RPMI8226 (cell line): ENCODE measurements around the gene NOX5.

Experiments
- DNase-seq: peaks from one replicate; pipeline ENCODE4 v3.0.0-alpha.2; 2015

Gene NOX5

GRCh38 chr15:68990992-68991500 is 23.4 kb upstream of the NOX5 start:
- no peak for DNase-seq

DNA sequence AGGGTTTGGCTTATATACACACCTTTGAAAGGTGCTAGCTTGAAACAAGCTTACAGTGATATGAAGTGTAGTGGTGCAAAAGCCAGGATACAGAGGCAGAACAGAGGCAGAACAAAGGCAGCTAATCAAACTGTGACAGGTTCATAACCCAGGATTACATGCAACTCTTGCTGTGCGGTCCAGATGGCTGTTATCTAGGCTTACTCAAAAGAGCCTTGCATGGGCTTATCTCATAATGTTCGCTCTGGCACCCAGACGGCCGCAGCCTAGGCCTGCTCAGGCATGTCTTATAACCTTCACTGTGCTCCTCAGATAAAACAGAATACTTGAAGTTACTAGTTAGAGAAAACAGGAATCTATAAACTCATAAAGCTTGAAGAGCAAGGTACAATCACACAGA is 22.8 kb upstream of the NOX5 start:
- no peak for DNase-seq

DNA sequence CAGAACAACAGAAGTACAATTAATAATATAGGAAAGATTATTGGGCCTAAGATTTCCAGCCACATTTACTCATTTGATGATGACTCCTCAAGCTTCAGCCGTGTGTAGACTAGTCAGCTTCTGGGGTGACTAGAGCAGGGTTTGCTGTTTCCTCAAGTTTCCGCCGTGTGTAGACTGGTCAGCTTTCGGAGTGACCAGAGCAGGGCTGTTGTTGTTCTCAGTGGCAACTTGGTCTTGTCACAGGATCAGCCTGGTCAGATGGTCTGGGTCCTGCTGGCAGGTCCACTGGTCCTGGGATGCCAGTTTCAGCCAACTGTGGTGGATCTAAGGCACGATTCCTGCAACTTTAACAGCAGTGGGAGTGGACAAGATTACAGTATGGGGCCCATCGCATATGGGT is 21.8 kb upstream of the NOX5 start:
- no peak for DNase-seq

GRCh38 chr15:68993276-68993675 is 21.2 kb upstream of the NOX5 start:
- DNase-seq: no peak

DNA sequence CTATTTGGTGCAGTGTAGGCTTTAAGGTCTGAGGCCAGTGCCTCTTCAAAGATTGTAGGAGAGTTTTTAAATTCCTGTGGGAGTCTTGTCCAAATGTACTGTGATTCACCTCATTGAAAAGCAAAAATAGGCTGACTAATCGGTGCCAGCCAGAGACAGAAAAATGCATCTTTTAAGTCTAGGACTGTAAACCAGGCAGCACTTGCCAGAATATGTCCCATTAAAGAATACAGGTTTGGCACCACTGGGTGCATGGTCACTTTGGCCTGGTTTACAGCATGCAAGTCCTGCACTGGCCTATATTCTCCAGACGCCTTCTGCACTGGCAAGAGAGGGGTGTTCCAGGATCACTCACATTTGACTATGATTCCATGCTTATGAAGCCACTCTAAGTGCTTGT is 20.3 kb upstream of the NOX5 start:
- DNase-seq: no peak

DNA sequence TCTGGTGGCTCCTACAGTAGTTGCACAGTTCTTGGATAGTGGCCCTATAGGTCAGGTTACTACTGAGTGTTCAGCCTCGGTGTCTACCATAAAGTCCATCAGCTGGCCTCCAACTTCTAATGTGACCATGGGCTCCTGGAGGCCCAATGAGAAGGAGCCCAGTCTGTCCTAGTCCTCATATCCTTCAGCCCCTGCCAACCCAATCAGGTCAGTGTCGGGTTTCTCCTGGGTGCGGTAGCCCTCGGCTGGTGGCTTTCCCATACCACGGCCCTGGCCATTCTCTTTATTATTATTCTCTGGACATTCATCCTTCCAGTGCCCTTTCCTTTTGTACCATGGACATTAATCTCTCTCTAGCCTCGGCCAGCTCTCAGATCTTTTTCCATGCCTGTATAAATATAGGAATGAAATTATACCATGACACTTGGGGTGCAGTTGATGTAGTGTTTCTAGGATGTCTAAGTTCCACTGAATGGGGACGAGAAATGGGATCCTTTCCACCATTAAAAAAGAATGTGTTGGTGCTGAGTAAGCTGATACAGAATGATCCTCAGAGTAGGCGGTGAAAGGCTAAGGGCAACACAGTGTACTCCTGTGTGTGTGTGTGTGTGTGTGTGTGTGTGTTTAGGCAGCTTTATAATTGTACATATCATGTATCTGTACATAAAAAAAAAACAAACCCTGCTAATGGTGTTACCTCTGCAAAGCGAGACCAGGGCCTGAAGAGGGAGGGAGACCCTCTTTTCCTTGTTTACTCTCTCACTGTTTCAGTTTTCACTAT is 19.3 kb upstream of the NOX5 start:
- no peak for DNase-seq

DNA sequence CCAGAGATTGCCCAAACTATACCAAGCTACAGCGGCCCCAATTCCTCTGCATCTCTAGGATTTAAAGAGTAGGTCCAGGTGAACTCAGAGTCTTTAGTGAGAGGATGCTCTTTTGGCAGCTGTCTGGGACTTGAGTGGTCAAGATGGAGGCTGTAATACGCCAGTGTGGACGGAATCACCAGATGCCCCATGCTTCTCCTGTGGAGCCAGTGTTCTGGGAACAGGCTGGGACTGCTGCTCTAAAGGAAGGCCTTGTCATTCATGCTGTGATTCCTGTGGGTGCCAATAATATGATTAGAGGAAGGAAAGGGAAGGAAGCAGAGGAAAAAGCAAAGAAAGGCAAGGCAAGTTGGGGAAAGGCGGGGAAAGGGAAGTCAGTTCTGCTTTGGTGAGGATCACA is 17.4 kb upstream of the NOX5 start:
- no peak for DNase-seq

- DNase-seq: no peak
Observed at GRCh38 chr15:68997930-68998777, 16.3 kb upstream of the NOX5 start.

DNA sequence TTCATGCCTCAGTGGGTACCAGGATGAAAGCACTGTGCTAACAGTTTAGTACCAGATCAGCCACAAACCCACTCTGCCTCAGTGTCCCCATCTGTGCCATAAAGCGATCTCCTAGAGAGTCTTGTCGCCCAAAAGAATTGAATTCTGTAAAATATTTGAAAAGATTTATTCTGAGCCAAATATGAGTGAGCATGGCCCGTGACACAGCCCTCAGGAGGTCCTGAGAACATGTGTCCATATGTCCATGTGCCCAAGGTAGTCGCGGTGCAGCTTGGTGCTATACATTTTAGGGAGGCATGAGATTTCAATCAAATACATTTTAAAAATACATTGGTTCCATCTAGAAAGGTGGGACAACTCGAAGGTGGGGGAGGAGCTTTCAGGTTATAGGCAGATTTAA is 15.4 kb upstream of the NOX5 start:
- no peak for DNase-seq

DNA sequence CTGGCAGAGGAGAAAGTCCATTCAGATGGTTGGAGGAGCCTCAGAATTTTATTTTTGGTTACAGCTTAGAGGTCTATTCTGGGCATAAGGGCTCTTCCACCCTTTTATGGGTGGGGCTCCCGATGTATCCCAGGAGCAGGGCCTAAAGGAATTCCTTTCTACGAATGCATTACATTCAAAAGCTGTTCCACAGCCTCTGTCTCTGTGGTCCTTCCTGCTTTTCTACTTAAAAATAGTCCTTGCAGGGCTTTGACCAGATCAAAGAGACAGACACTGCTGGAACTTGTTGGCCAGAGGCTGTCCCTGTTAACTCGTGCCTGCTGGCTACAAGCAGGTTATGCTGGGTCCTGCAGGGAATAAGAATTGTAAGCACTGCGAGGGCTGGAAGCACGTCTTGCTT is 14.4 kb upstream of the NOX5 start:
- no peak for DNase-seq

DNA sequence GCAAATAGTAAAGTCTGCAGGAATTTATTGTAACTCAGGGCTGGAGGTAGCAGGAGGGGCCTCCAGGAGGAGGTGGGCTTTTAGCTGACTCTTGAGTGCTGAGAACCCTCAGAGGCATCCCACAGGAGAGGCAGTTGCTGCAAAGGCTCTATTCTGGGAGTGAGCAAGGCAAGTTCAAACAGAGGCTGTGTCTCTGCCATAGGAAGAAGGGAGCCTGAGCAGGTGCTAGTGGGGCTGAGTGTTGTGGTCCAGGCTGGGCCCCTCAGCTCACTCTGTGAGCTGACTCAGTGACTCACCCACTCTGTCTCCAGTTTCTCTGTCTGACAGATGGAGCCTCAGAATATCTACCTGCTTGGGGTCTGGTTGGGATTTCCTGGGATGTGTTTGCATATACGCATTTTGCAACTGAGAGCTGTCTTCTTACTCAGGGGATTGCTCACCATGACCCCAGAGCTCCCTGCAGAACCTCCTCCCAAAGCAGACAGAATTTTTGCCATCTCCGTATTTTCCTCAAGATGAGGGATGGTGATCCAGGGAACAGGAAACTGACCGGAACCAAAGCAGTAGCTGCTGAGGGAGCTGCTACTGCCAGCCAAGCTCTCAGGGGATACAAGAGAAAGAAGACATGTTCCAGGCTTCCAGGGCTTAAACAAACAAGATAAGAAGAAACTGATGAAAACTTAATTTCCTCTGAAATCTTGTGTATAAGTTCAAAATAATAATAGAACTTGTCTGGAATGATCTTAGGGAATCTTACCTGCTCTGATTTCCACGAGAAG is 13.6 kb upstream of the NOX5 start:
- DNase-seq: no peak

- no peak for DNase-seq
Observed at GRCh38 chr15:69002783-69003182, 11.7 kb upstream of the NOX5 start.

- no peak for DNase-seq
Observed at GRCh38 chr15:69004011-69004410, 10.5 kb upstream of the NOX5 start.

GRCh38 chr15:69008056-69008455 is 6.4 kb upstream of the NOX5 start:
- DNase-seq: no peak

- DNase-seq: no peak
Observed at GRCh38 chr15:69009341-69009740, 5.2 kb upstream of the NOX5 start.

DNA sequence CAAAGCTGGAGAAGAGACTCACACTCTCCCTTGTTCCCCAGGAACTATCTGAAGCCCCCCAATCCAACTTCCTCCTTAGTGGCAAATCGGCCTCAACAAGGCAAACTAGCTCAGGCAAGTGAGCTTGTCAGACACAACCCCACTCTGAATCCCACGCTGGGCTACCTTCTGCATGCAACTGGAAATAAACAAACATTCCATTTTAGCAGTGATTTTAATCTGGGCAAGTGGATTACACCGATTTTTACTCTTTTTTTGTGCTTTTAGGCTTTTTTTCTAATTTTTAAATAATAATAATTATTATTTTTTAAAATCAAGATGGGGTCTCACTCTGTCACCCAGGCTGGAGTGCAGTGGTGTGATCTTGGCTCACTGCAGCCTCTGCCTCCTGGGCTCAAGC is 2.9 kb upstream of the NOX5 start:
- no peak for DNase-seq

DNA sequence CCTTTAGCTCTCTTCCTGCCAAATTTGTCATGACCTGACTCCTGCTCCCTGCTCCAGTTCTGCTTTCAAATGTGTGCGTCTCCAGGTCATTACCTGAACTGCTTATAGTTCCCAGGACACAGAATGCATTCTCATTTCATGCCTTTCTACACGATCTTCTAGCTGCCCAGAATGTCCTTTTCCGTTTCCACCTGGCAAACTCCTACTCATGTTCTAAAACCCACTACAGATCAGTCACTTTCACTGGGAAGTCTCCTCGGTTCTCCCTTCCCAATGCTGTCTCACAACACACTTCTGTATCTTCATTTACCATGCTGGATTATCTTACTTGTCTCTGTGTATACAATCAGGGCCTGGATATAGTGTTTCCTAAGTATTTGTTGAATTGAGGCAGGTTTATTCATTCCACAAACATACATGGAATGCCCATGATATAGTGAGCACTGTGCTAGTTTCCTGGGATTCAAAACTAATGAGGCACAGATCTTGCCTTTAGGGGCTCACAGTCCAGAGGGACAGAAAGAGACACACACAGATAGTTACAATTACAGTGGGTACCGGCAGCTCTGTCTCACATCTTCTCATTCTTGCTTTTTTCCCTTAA is 1.6 kb upstream of the NOX5 start:
- DNase-seq: no peak

GRCh38 chr15:69013726-69014406 is 629 bp upstream of the NOX5 start:
- no peak for DNase-seq

- DNase-seq: no peak
Observed at GRCh38 chr15:69015591-69015990, 1.1 kb downstream of the NOX5 start.

DNA sequence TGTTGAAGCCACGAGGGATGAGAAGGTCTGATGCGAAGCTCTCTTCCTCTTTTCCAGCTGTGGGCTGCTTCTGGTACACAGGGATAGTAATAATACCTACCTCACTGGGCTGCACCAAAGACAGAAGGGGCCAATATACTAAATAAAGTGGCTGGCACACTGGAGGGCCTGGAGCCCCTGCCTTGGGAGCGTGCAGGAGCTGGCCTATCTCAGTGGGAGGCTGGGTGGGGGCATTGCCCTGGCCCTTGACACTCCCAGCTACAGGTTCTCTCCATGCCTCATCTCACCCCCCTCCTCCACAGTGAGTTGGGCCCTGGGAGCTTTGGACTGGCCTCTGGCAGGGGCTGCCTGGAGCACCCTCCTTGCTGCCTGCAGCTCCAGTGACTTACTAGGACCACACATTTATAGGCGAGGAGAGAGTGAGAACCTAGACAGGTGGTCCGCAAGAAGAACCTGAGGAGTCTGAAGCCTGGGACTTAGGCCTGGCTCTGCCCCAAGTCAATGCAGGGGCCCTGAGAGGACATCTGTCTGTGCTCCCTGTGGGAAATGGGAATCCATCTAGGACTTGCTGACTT is 1.6 kb downstream of the NOX5 start:
- DNase-seq: no peak

- no peak for DNase-seq
Observed at GRCh38 chr15:69017978-69018377, 3.5 kb downstream of the NOX5 start.

- DNase-seq: no peak
Observed at GRCh38 chr15:69018951-69019350, 4.5 kb downstream of the NOX5 start.
